ENCODE data around the gene ZMYND8. TPM values are rescaled to one million over a fixed set of nuclear protein-coding genes. Genes with fewer than 3 reads are reported as not detected.

ZMYND8 gene
- total RNA-seq, 4 donors from 2014 or later, result 29.7 to 42.4 (median 30.9) TPM

DNA sequence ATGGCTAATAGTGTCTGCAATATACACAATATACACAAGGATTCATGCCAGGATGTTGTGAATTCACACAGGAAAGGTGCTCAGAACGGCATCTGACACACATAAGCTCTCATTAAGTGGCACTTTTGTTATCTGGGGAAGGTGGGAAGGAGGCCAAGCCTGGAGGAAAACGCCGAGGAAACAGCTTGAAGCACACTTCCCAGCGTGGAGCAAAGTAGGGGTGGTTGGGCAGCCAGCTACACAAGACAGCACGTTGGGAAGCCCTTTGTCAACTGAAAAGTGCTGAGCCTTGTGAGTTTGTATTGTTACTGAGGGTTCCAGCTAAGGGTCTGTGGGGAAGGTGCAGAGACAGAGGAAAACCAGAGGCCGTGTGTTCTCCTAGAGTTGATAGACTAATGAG is 181.0 kb downstream of the ZMYND8 start:
- Histone ChIP-seq H3K36me3 (peaks cover 8 to 14% of the 10 kb centered on the region in 2 donors), H3K4me3 (replicated peaks in 1 of 3) (no peak overlapping the region), H3K4me1 (peaks cover 0 to 8% of the 10 kb centered on the region in 2 donors), H3K27me3 (no peaks in the 10 kb centered on the region), H3K27ac (no peak overlapping the region), H3K9me3 (no peaks in the 10 kb centered on the region)
- 26 to 29% methylated on average over 6 of the region's 6 CpGs for WGBS, 2 donors
- no peak for TF ChIP-seq POLR2A (IDR thresholded peaks at IDR 0.05)
- TF ChIP-seq, protein P1, sequence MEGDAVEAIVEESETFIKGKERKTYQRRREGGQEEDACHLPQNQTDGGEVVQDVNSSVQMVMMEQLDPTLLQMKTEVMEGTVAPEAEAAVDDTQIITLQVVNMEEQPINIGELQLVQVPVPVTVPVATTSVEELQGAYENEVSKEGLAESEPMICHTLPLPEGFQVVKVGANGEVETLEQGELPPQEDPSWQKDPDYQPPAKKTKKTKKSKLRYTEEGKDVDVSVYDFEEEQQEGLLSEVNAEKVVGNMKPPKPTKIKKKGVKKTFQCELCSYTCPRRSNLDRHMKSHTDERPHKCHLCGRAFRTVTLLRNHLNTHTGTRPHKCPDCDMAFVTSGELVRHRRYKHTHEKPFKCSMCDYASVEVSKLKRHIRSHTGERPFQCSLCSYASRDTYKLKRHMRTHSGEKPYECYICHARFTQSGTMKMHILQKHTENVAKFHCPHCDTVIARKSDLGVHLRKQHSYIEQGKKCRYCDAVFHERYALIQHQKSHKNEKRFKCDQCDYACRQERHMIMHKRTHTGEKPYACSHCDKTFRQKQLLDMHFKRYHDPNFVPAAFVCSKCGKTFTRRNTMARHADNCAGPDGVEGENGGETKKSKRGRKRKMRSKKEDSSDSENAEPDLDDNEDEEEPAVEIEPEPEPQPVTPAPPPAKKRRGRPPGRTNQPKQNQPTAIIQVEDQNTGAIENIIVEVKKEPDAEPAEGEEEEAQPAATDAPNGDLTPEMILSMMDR (IDR thresholded peaks at IDR 0.05), result no peak
- DNase-seq, result peak; percentile 41 to 65
- intact Hi-C loops (cut with DNase I), result no loop called here

DNA sequence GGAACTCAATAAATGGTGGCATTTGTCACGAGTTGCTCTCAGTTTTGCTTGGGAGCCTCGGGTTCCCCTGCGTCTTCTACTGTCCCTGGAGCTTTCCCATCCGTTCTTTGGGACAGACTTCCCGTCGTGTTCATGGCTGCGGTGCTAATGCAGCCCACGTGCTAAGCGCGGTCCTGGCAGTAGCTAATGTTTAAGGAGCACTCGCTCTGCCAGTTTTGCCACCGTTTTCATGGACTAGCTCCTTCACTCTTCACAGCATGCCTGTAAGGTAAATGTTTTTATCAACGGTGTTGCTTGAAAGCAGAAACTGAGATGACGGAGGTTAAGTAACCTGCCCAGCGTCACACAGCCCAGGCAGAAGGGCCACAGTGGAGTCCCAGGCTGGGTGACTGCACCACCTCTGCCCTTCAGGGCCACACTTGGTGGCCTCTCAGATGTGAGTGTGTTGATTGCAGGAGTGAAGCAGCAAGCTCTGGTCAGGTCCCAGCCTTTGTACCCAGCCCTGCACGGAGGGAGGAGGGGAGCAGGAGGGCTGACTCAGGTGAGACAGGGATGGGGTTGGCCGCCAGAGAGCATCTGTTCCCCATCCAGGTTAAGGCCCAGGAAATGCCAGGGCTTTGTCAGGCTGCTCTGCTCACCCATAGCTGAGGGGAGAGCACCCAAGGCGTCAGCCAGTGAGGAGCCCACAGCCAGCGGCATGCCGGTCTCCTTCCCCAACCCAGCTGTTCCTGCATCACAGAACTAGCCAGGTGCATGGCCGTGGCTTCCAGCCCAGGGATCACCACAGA is 181.8 kb downstream of the ZMYND8 start:
- TF ChIP-seq POLR2A (IDR thresholded peaks at IDR 0.05), result no peak
- TF ChIP-seq, protein P1 (IDR thresholded peaks at IDR 0.05), result no peak
- no peaks in the 10 kb centered on the region for H3K27me3 ChIP-seq
- no peak for DNase-seq
- no peak overlapping the region for H3K27ac ChIP-seq
- H3K36me3 ChIP-seq, result peaks cover 8 to 14% of the 10 kb centered on the region in 2 donors
- WGBS, 2 donors, result 89% methylated on average over 20 to 21 of the region's 21 CpGs
- H3K4me1 ChIP-seq, result peaks cover 0 to 8% of the 10 kb centered on the region in 2 donors
- intact Hi-C loops (cut with DNase I), result no loop called here
- H3K4me3 ChIP-seq (replicated peaks in 1 of 3), result no peak overlapping the region
- H3K9me3 ChIP-seq, result no peaks in the 10 kb centered on the region

DNA sequence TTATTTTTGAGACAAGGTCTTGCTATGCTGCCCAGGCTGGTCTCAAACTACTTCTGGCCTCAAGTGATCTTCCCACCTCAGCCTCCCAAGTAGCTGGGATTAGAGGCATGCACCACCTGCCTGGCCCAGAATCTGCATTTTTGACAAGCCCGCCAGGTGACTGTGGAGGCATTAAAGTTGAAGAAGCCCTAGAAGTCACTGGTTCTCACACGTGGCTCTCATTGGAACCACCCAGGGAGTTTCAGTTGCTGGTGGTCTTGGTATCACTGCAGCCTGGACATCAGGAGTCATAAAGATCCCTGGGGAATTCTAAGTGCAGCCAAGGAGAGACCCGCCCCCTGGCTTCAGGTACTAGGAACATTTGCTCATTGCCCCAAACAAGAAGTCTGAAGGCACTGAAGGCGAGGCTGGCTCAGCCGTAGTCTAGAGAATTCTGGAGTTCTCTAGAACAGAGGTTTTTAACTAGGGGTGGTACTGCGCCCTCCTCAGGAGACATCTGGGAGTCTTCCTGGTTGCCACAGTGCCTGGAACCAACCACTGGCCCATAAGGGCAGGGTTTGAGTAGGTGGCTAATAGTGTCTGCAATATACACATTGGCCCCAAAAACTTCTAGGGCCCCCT is 182.8 kb downstream of the ZMYND8 start:
- peaks cover 8 to 14% of the 10 kb centered on the region in 2 donors for H3K36me3 ChIP-seq
- no peak for TF ChIP-seq POLR2A (IDR thresholded peaks at IDR 0.05)
- TF ChIP-seq, protein P1 (IDR thresholded peaks at IDR 0.05), result no peak
- no peak overlapping the region for H3K27ac ChIP-seq
- H3K27me3 ChIP-seq, result no peaks in the 10 kb centered on the region
- no peak for DNase-seq
- intact Hi-C loops (cut with DNase I), result no loop called here
- 93 to 94% methylated on average over 6 of the region's 6 CpGs for WGBS, 2 donors
- no peak overlapping the region for H3K4me3 ChIP-seq (replicated peaks in 1 of 3)
- H3K4me1 ChIP-seq, result peaks cover 0 to 8% of the 10 kb centered on the region in 2 donors
- H3K9me3 ChIP-seq, result no peaks in the 10 kb centered on the region

DNA sequence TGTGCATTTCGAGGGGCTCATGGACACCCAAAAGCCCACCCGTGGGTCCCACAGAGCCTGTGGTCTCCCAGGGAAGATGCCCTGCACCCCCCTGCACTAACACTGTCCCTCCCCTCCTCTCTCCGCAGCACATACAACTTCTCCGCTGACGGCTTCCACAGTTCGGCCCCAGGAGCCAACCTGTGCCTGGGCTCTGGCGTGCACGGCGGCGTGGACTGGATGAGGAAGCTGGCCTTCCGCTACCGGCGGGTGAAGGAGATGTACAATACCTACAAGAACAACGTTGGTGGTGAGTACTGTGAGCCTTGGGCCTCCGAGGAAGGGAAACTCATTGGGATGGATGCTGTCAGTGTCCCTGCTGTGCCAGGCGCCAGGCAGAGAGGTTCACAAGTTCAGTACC is 183.9 kb downstream of the ZMYND8 start:
- no peak overlapping the region for H3K4me3 ChIP-seq (replicated peaks in 1 of 3)
- peaks cover 8 to 14% of the 10 kb centered on the region in 2 donors for H3K36me3 ChIP-seq
- TF ChIP-seq POLR2A (IDR thresholded peaks at IDR 0.05), result no peak
- TF ChIP-seq, protein P1 (IDR thresholded peaks at IDR 0.05), result no peak
- no peaks in the 10 kb centered on the region for H3K27me3 ChIP-seq
- no peaks in the 10 kb centered on the region for H3K9me3 ChIP-seq
- H3K4me1 ChIP-seq, result peaks cover 0 to 8% of the 10 kb centered on the region in 2 donors
- no peak for DNase-seq
- H3K27ac ChIP-seq, result no peak overlapping the region
- 92 to 95% methylated on average over 16 of the region's 16 CpGs for WGBS, 2 donors
- intact Hi-C loops (cut with DNase I), result no loop called here

DNA sequence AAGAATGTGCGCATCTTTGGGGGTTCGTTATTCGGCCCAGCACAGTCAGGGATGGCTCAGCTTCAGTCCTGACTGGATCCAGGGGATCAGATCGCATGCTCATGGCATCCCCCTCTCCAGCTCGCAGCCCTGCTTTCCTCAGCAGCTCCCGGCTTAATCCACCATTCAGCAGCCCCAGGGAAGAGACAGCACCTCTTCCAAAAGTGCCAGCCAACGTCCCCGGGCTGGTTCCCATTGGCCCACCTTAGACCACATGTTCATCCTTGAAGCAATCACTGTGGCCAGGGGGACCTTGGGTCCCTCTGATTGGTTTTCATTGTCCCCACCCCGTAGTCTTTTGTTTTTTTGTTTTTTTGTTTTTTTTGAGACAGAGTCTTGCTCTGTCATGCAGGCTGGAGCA is 188.7 kb downstream of the ZMYND8 start:
- TF ChIP-seq, protein P1 (IDR thresholded peaks at IDR 0.05), result no peak
- TF ChIP-seq POLR2A (IDR thresholded peaks at IDR 0.05), result no peak
- no peaks in the 10 kb centered on the region for H3K9me3 ChIP-seq
- peaks cover 5% of the 10 kb centered on the region in 2 donors for H3K36me3 ChIP-seq
- 87 to 89% methylated on average over 9 of the region's 9 CpGs for WGBS, 2 donors
- H3K4me3 ChIP-seq (replicated peaks in 1 of 3), result no peak overlapping the region
- no peak for DNase-seq
- intact Hi-C loops (cut with DNase I), result no loop called here
- H3K4me1 ChIP-seq, result no peaks in the 10 kb centered on the region
- H3K27me3 ChIP-seq, result no peaks in the 10 kb centered on the region
- H3K27ac ChIP-seq, result no peak overlapping the region

Data from thyroid gland (tissue), 4 donors.